A204.1 (cell line): ENCODE results near the gene ABCG1.
"Not testable (repeated sequence)": the region's sequence is repeated elsewhere in the genome, so short reads cannot be mapped to it uniquely, and the experiment has no call there.

Experiments used
- FAIRE-seq: peaks from 2 replicates; lab custom pipeline; 2012; peaks lifted over from hg19 to GRCh38; lab: Jason Lieb, UNC

The ABCG1 gene

DNA sequence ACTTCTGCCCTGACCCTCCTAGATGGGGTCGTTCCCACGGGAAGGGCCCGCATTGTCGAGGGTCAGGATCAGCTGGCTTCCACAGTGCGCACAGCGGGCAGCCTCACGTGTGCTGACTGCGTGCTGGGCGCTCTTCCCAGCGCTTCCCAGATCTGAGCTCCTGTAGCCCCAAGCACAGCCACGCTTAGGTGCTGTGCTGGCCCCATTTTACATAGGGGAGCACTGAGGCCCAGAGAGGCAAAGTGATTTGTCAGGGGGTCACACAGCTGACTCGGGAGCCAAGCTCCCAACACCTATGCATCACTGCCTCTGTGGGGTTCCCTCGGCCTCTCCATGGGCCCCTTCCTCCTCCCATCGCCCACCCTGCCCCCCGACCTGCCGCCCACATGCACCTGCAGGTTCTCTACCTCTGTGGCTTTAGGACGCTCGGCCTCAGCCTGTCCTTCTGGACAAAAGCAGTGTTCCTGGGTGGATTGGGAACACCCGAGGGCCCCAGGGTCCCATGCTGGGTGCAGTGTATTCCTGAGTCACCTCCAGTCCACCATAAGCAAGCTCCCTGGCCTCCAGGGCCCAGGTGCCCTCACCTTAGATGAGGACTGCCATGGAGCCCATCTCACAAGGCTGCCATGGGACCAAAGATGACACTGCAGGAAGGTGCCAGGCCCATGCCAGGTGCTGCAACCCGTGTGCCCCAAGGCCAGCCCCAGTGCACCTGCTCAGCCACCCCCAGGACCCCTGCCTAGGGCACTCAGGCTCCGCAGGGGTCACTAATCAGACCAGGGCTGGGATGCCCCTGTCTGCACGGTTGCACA, 73.0 kb downstream of the ABCG1 start:
- FAIRE-seq = no peak

DNA sequence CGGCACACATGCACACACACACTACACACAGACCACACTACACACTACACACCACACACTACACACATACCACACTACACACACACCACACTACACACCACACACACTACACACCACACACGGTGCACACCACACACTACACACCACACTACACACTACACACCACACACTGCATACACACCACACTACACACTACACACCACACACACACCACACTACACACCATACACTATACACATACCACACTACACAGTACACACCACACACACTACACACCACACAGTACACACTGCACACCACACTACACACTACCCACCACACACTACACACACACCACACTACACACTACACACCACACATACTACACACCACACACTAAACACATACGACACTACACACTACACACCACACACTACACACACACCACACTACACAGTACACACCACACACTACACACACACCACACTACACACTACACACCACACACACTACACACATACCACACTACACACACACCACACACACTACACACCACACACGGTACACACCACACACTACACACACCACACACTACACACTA, 73.7 kb downstream of the ABCG1 start:
- not testable (repeated sequence) for FAIRE-seq

DNA sequence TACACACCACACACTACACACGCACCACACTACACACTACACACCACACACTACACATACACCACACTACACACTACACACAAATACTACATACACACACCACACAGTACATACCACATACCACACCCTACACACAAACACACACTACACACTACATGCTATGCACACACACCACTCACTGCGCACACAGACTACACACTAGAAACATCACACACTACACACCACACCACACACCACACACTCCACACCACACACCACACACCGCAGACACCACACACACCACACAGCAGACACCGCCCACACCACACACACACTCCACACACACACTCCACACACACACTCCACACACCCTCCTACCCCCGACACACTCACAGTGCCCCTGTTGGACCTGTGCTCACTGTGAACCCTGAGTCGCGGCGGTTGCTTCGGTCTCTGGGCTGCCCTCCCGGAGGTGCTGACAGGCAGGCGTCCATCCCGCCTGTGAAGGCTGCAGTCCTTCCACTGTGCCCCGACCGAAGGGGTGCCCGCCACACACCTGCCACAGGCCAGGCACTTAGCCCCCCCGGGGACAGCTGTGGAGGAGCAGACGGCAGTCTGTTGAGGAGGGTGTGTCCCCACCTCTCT, 74.8 kb downstream of the ABCG1 start:
- no peak for FAIRE-seq

DNA sequence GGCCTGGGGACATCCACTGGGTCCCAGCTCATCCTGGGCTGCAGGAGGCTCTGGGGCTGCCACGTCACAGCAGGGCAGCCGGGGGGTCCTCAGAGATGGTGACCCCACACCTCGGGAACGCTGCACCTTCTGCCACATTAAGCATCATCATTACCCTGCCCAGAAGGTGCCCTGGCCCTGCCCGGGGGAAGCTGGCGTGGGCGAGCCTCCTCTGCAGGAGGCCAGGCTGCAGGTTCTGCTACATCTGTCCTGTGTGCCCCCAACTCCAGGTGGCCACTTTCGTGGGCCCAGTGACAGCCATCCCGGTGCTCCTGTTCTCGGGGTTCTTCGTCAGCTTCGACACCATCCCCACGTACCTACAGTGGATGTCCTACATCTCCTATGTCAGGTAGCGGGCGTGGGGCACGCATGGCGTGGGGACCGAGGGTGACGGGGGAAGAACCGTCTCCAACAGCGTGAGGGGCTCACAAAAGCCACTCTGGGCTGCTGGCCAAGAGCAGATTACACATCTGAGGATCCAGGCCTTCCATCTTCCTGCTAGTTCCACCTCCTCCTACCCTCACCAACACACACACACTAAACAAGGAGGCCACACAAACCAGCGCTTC, 75.4 kb downstream of the ABCG1 start:
- no peak for FAIRE-seq

DNA sequence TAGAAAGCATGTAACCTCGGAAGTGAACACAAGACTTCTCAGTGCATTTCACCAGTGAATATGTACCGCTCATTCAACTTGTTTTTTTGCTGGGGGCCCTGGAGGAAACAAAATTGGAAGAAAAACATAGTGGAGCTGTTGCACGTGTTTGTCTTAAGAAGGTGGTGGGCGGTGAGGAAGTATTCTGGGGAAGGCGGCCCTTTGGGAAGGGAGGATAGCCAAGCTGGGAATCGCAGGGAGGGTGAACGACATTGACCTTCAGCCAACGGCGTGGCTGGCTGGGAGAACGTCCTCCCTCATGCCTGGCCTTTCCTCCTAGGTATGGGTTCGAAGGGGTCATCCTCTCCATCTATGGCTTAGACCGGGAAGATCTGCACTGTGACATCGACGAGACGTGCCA, 76.9 kb downstream of the ABCG1 start:
- FAIRE-seq = no peak

DNA sequence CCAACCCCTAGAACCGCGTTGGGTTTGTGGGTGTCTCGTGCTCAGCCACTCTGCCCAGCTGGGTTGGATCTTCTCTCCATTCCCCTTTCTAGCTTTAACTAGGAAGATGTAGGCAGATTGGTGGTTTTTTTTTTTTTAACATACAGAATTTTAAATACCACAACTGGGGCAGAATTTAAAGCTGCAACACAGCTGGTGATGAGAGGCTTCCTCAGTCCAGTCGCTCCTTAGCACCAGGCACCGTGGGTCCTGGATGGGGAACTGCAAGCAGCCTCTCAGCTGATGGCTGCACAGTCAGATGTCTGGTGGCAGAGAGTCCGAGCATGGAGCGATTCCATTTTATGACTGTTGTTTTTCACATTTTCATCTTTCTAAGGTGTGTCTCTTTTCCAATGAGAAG, 77.6 kb downstream of the ABCG1 start:
- FAIRE-seq = no peak

DNA sequence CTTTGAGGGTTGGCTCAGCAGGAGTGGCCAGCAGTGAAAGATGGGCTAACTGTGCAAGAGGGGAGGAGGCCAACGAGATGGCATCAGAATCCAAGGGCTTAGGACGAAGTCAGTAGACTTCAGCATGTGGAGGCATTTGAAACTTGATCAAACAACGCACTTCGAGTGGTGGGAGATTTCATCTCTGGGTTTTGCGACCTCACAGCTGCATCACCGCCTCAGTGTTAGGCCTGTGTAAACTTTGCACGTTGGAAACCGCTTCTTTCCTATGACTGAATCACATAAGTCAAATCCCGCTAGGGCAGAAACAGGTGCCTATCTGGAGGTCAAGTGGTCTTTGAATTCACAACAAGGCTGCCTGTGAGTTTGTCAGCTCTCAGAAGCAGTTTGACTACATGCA, 78.4 kb downstream of the ABCG1 start:
- FAIRE-seq = no peak

DNA sequence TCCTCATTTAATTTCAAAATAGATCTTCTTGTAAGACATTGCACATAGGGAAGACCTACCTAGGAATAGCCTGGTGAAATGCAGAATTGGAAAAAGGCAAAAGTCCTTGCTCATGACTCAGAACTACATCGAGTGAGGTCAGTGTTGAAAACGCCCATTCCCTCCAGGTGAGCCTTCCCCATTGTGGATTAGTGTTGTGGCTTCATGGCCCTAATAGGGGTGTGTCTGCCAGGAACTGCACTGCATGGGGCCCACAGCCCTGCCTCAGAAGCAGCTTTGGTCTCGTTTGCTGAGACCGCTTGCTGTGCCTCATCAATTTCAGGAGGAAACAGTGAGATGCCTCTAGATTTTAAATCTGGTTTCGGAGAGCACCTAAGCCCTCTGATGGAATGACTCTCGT, 79.3 kb downstream of the ABCG1 start:
- no peak for FAIRE-seq

DNA sequence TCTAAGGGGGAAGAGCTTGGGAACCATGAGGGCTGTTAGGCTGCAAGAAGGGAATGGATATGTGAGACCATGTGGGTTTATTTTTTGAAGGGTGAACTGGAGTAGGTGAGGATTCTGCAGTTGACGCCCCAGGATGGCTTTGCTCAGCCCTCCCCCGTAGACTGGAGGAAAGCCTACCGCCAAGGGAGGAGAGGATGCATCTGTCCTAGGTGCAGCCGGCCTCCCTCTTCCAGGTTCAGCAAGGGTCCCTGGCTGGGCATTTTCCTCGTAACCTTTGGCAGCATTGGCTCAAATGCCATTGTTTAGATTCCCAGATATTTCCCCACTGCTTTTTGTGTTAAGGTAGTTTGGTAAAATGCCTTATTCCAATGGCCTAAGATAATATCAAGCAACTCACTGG, 79.7 kb downstream of the ABCG1 start:
- no peak for FAIRE-seq

DNA sequence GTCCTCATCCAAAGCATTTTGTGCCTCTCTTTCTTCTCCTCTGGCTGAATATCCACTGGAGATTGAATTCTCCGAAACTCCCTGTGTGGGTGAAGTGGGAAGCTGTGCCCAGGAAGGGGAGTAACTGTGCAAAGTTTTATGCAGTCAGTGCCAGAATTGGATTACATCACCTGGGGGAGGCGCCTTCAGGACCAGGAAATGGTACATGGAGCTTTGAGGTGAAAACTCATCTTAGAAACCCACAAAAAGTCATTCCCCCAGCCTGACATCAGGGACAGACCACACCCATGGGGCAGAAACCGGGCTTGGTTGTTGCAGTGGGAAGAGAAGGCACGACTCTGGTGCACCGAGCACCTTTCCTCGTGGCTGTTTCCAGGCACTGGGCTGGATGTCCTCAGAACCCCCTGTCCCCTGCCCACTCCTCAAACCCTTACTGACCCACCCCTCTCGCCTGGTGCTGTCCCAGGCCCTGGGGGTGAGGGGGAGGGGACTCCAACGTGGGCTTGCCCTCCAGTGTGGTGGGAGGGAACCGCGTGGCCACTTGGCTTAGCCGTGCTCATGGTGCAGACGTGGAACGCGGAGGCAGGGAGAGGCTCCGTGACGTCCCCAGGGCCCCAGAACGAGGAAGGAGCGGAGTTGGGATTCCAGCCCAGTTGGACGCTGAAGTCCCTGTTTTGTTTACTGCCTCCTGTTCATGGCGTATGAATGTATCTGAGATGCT, 80.5 kb downstream of the ABCG1 start:
- no peak for FAIRE-seq

DNA sequence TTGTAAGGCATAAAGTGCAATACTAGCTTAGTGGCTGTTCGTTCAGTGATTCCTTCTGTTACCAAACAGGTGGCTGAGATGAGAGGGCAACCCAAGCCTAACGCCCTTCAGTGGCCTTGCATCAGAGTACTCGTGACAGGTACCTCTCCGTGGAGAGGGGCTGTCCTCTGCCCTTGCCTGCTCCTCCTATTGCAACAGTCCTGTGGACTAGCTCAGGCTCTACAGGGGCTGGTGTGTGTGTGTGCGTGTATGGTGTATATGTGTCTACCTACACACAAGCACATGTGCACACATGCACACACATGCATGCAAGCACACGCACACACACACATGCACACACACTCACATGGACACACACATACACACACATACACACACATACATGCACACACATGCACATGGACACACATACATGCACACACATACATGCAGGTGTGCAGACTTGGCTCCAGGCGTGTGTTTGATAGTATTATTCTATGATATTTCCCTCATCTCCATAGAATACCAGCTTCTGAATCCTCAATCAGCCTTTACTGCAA, 81.2 kb downstream of the ABCG1 start:
- FAIRE-seq = no peak

DNA sequence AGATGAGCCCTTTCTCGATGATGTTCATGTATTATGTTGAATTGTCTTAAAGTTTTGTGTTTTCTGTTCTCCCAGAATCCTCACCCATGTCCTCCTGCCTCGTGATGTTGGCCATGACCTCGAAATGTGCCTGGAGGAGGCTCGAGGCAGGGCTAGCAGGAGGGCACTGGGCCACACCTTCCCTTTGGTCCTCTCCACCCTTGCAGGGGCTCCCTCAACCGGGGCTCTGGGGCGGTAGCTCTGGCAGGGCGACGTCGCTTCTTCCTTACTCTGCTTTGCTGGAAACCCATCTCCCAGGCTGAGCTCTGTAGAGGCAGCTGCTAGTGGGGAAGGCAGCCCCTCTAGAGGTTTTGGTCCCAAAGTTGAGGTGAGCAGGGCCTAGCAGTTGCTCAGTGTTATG, 82.0 kb downstream of the ABCG1 start:
- FAIRE-seq = no peak

DNA sequence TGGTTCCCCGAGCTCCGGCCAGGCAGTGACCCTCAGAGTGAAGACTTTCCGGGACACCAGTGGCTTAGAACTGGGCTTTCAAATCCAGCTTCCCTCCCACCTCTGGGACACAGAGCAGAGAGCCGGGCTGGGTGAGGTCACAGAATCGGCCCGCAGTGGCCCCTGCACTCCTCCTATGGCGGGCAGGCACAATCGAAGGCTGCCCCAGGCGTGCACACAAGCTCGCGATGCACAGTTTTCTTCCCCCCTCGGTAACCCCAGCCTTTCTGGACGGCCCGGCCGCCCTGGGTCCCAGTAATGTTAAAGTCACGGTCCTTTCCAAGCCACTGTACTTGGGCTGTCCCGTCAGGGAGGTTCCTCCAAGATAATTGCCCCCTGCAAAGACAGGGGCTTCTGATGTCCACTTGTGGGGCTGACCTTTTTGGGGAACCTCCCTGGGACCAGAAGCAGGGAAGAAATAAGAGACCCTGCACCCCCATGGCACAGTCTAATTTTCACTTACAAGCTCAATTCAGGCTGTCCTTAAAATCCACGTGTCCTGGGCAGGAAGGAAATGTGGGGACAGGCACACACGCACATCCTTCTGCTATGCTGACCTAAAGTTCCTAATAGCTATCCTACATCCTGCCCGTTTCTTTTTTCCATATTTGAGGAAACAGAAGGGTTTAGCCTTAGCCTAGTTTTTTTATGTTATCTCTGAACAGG, 82.6 kb downstream of the ABCG1 start:
- no peak for FAIRE-seq

DNA sequence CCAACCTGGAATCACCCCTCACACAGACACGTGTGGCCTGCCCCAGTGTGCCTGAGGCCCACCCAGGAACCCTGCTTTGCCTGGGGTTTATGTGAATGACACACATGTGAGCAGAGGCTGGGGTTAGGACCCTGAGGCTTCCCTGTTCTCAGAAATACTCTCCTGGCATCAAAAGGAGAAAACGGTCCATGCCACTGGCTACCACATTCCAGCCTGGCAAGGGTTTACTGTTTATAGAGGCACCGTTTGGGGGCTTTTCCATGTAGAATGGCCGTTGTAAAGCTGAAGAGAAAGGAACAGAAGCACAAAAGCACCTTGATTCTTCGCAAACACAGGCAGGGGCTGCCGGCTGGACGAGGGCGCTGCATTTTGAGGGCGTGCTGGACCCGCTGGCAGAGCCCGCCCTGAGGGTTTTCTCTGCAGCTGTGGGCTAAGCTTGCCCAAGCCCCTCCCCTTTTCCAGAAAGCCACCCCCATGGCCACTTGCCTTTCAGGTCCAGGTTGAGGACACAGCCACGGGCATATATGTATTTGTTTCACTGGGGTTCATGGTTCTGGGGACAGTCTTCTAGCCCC, 83.2 kb downstream of the ABCG1 start:
- no peak for FAIRE-seq

DNA sequence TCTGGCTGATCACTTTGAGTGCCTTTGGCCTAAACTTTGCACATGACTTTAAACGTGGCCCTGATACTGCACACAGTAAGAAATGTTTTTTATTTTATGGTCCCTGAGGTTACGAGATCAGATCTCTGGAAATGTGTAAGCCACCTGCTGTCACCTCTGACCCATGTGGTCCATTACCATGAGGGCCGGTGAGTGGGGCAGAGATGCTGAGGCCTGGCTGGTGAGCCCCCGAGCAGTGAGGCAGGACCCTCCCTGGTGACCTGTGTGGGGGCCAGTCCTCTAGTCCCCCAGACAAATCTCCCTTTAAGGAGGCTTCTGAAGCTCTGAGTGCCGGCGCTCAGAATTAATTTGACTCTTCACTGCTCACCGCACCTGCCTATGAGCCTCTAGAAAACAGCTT, 83.9 kb downstream of the ABCG1 start:
- no peak for FAIRE-seq

DNA sequence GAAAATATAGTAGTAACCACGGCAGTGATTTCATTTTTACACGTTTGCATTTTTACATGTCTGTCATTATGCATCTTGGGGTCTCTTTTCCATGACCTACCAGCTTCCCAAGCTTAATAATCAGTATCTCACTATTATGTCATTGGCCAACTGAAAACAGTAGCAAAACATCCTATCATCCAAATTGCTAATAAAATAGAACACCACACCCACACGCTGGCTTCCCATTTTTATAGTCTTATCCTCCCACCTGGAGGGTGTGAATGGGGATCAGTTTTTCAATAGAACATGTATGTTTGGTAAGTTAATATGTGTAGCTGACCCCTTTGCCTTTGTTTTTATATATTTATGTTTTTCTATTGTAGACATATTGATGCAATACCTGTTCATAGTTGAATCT, 84.5 kb downstream of the ABCG1 start:
- FAIRE-seq = no peak

DNA sequence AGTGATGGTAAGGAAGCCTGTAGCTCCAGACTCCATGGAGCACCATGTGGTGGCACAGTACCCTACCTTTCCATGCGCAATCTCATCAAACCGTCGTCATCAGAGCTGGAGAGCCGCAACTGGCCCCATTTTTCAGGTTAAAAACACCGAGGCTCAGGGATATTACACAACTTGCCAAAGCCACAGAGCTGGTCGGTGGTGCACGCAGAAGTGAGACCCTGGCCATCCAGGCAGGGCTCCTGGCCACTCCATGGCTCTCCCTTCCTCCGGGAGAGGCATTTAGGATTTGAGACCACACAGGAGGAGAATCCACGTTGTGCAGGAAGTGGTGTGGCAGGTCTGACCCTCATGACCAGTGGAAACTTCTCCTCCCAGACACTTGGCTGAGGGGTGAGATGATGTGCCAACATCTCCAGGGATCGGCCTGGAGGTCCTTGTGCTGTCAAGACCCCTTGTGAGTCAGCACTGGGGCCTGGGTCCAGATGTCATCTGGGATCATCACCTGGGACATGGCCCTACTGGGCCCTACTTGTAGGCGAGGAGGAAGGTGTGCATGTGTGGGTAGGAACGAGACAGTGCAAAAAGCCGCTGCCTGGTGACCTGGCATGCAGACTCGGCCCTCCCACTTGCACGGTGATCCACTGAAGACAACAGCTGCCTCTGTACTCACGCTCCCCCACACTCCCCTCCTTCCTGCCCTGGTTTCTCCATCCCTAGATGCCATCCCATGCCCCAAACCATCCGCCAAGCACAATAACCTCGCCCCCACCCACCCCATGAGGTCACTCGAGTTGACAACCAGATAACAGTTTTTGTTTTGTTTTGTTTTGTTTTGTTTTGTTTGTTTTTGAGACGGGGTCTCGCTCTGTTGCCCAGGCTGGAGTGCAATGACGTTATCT, 85.9 kb downstream of the ABCG1 start:
- FAIRE-seq = no peak

DNA sequence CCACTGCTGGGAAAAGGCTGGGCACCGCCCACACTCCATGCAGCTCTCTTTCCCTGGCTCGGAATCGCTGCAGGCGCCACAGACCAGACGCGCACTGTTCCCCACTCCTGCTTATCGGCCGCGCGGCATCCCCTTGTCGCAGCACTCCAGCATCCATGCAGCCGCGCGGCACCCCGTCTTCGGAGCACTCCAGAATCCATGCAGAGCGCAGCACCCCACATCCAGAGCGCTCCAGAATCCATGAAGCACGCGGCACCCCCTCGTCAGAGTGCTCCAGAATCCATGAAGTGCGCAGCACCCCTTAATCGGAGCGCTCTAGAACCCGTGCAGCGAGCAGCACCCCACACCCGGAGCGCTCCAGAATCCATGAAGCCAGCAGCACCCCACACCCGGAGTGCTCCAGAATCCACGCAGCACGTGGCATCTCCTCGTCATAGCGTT, 86.8 kb downstream of the ABCG1 start:
- FAIRE-seq = no peak

DNA sequence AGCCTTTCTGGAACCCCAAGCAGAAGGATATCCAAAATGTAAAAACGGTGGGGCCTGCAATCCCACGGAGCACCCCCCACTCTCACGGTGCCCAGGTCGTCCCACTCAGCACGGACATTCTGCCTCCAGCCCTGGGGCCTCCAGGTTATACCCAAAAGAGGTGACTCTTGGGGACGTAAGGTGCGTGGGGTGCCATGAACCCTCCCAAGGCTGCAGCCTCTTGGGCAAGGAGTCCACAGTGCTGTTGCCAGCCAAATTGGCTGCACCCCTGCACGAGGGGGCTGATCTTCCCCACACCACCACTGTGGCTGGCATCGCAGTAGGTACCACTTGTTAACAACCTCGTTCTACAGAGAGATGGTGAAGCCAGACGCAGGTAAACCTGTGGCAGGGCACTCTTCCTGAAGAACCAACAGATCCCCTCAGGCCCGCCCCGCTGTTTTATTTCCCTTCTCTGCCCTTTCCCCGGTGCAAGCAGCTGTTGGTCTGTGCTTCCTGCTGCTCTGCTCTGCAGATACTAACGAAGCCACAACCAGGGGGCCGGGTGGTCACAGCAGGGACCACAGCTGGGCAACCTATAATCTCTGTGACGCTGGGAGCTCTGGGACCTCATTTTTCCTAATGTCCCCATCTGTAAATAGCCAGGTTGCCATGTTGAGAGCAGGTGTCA, 87.6 kb downstream of the ABCG1 start:
- FAIRE-seq = no peak

DNA sequence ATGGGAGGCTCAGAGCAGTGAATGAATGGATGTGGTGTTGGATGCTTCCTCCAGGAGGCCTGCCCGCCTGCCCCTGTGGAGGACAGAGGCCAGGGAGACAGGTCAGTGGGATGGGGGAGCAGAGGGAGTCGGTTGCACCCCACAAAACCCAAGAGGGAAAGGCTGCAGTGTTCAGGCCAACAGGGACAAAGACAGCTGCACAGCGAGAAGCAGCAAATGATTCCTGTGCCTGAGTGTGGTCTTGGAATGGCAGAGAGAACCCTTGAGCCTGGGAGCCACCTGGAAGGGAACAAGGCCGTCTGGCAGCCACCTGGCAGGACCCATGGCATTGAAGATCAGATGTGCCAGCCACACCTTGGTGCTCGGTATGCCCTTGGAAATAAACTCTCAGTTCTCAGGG, 88.2 kb downstream of the ABCG1 start:
- FAIRE-seq = no peak
